ENCODE data around the gene CX3CL1.
"Not testable (repeated sequence)": the region's sequence is repeated elsewhere in the genome, so short reads cannot be mapped to it uniquely, and the experiment has no call there.

The CX3CL1 gene

DNA sequence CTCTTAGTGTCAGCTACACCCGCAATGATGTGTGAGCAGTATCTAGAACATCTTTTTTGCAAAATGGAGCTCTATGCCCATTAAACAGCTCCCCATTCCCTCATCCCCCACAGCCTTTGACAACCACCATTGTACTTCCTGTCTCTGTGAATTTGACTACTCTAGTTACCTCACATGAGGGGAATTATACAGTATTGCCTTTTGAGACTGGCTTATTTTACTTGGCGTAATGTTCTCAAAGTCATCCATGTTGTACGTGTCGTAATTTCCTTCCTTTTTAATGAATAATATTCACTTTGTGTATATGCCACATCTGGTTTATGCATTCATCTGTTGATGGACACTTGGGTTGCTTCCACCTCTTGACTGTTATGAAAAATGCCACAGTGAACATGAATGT is 36.9 kb upstream of the CX3CL1 start:
- H3K4me3 ChIP-seq (replicated peaks; ENCODE audit: insufficient read depth, low read length), result no peak overlapping the region
- H3K27me3 ChIP-seq (ENCODE audit: insufficient read depth, poor library complexity, severe bottlenecking), result no peaks in the 10 kb centered on the region
- no peak overlapping the region for H3K27ac ChIP-seq (replicated peaks)
- no peak for TF ChIP-seq SPI1 (IDR thresholded peaks at IDR 0.05; ENCODE audit: borderline replicate concordance, low read depth)
- no peak for TF ChIP-seq POLR2AphosphoS5 (IDR thresholded peaks at IDR 0.05; ENCODE audit: low read depth)
- no peak for TF ChIP-seq GABPA (IDR thresholded peaks at IDR 0.05; ENCODE audit: low read depth)
- TF ChIP-seq, protein P1, sequence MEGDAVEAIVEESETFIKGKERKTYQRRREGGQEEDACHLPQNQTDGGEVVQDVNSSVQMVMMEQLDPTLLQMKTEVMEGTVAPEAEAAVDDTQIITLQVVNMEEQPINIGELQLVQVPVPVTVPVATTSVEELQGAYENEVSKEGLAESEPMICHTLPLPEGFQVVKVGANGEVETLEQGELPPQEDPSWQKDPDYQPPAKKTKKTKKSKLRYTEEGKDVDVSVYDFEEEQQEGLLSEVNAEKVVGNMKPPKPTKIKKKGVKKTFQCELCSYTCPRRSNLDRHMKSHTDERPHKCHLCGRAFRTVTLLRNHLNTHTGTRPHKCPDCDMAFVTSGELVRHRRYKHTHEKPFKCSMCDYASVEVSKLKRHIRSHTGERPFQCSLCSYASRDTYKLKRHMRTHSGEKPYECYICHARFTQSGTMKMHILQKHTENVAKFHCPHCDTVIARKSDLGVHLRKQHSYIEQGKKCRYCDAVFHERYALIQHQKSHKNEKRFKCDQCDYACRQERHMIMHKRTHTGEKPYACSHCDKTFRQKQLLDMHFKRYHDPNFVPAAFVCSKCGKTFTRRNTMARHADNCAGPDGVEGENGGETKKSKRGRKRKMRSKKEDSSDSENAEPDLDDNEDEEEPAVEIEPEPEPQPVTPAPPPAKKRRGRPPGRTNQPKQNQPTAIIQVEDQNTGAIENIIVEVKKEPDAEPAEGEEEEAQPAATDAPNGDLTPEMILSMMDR (IDR thresholded peaks at IDR 0.05; ENCODE audit: insufficient read depth, low read length), result no peak
- TF ChIP-seq, protein P2, sequence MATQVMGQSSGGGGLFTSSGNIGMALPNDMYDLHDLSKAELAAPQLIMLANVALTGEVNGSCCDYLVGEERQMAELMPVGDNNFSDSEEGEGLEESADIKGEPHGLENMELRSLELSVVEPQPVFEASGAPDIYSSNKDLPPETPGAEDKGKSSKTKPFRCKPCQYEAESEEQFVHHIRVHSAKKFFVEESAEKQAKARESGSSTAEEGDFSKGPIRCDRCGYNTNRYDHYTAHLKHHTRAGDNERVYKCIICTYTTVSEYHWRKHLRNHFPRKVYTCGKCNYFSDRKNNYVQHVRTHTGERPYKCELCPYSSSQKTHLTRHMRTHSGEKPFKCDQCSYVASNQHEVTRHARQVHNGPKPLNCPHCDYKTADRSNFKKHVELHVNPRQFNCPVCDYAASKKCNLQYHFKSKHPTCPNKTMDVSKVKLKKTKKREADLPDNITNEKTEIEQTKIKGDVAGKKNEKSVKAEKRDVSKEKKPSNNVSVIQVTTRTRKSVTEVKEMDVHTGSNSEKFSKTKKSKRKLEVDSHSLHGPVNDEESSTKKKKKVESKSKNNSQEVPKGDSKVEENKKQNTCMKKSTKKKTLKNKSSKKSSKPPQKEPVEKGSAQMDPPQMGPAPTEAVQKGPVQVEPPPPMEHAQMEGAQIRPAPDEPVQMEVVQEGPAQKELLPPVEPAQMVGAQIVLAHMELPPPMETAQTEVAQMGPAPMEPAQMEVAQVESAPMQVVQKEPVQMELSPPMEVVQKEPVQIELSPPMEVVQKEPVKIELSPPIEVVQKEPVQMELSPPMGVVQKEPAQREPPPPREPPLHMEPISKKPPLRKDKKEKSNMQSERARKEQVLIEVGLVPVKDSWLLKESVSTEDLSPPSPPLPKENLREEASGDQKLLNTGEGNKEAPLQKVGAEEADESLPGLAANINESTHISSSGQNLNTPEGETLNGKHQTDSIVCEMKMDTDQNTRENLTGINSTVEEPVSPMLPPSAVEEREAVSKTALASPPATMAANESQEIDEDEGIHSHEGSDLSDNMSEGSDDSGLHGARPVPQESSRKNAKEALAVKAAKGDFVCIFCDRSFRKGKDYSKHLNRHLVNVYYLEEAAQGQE (IDR thresholded peaks at IDR 0.05; ENCODE audit: insufficient replicate concordance, low read depth), result no peak
- no peak for DNase-seq (ENCODE audit: low read depth in 1 of 2, low spot score in 1 of 2)

DNA sequence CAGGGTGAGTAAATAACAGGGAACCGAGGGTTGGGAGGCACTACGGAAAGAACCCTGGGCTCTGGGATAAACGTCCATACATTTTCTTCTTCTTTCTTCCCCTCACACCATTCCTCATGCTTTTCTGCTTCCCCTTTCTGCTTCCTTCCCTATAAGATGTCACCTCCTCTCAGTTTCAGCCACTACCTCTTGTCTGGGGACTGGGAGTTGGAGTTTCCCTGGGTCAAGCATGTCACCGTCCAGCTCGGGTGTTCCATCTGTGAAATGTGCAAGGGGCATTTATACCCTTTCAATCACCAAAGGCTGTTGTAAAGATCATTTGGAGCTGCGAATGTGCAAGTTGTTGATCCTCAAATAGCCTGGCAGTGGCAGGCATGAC is 31.2 kb upstream of the CX3CL1 start:
- no peak overlapping the region for H3K27ac ChIP-seq (replicated peaks)
- H3K4me3 ChIP-seq (replicated peaks; ENCODE audit: insufficient read depth, low read length), result no peak overlapping the region
- TF ChIP-seq, protein P2 (IDR thresholded peaks at IDR 0.05; ENCODE audit: insufficient replicate concordance, low read depth), result no peak
- TF ChIP-seq SPI1 (IDR thresholded peaks at IDR 0.05; ENCODE audit: borderline replicate concordance, low read depth), result peak; percentile 66; the same call in 1 of the 2 replicates
- no peak for DNase-seq (ENCODE audit: low read depth in 1 of 2, low spot score in 1 of 2)
- no peaks in the 10 kb centered on the region for H3K27me3 ChIP-seq (ENCODE audit: insufficient read depth, poor library complexity, severe bottlenecking)

DNA sequence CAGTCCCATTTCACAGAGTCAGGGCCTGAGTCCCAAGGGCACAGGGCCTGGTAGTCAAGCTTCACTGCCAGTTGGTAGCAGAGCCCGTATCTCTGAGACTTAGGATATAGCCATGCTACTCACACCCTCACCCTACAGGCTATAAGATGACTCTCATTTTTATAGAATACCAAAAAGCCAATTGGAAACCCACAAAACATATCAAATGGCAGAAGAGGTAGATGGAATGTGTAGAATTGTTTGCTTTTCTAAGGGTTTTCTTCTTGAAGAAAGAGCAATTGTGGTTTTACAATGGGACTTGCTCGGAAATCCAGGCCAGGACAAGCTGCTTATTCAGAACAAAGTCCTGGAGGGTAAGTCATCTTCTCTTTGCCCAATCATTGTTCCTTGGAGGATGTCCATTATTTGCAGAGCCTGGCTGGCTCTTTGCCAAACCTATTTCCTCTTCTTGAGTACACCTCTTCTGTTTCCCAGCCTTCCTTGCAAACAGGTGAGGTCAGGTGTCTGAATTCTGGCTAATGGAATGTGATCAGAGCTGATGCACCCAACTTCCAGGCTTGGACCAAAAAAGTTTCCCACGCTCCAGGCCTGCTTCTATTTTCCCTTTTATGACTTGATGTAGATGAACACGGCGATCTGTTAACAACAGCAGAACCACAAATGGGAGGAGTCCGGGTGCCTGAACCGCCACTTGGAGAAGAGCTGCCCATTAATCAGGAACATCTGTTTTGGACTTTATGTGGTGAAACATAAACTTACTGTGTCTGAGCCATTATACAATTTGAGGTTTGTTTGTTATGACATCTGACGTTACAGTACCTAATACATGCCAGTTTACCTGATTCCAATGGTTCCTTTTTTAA is 30.6 kb upstream of the CX3CL1 start:
- TF ChIP-seq SPI1 (IDR thresholded peaks at IDR 0.05; ENCODE audit: borderline replicate concordance, low read depth) (no peak), GABPA (IDR thresholded peaks at IDR 0.05; ENCODE audit: low read depth) (no peak), POLR2AphosphoS5 (IDR thresholded peaks at IDR 0.05; ENCODE audit: low read depth) (no peak)
- TF ChIP-seq, protein P1 (IDR thresholded peaks at IDR 0.05; ENCODE audit: insufficient read depth, low read length), result no peak
- TF ChIP-seq, protein P2 (IDR thresholded peaks at IDR 0.05; ENCODE audit: insufficient replicate concordance, low read depth), result no peak
- Histone ChIP-seq H3K27ac (replicated peaks) (no peak overlapping the region), H3K27me3 (ENCODE audit: insufficient read depth, poor library complexity, severe bottlenecking) (no peaks in the 10 kb centered on the region), H3K4me3 (replicated peaks; ENCODE audit: insufficient read depth, low read length) (no peak overlapping the region)
- no peak for DNase-seq (ENCODE audit: low read depth in 1 of 2, low spot score in 1 of 2)

DNA sequence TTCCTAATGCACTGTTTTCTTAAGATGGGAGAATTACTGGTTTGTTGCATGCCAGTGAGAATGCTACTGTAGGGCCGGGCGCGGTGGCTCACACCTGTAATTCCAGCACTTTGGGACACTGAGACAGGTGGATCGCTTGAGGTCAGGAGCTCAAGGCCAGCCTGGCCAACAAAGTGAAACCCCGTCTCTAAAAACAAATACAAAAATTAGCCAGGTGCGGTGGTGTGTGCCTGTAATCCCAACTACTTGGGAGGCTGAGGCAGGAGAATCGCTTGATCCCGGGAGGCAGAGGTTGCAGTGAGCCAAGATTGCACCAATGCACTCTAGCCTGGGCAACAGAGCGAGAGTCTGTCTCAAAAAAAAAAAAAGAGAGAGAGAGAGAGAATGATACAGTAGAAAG is 29.7 kb upstream of the CX3CL1 start:
- H3K27me3 ChIP-seq (ENCODE audit: insufficient read depth, poor library complexity, severe bottlenecking); DNase-seq (ENCODE audit: low read depth in 1 of 2, low spot score in 1 of 2); H3K4me3 ChIP-seq (replicated peaks; ENCODE audit: insufficient read depth, low read length); H3K27ac ChIP-seq (replicated peaks): not testable (repeated sequence)
